NOMO-1 (cell line): ENCODE data around the gene CBL.

Source experiments
- DNase-seq, 2 experiments: peaks; one replicate each; lab custom pipeline; 2025; ENCODE audit not compliant: unreplicated experiment in 2 of 2; lab: John Stamatoyannopoulos, UW

CBL gene

GRCh38 chr11:119320776-119321524 lies 114.8 kb downstream of the CBL start:
- peak; percentile 41 for DNase-seq

- peak in 1 of 2 experiments; percentile 30 for DNase-seq
Observed at GRCh38 chr11:119322360-119322739, 116.2 kb downstream of the CBL start.

- no peak for DNase-seq
Observed at GRCh38 chr11:119322921-119323531, 116.9 kb downstream of the CBL start.

- DNase-seq, result peak; percentile 16 to 62
Observed at GRCh38 chr11:119323532-119324033, 117.4 kb downstream of the CBL start.

GRCh38 chr11:119324189-119324588 lies 118.0 kb downstream of the CBL start:
- no peak for DNase-seq

- DNase-seq, result no peak
Observed at GRCh38 chr11:119329320-119329719, 123.2 kb downstream of the CBL start.

- DNase-seq, result no peak
Observed at GRCh38 chr11:119330237-119330636, 124.1 kb downstream of the CBL start.

- no peak for DNase-seq
Observed at GRCh38 chr11:119332111-119332765, 126.1 kb downstream of the CBL start.

- DNase-seq, result peak; percentile 97 to 99
Observed at GRCh38 chr11:119334174-119334930, 128.2 kb downstream of the CBL start, which contains the start of gene RNF26. TSS of gene RNF26 (plus strand) at chr11:119334527. CDS start at chr11:119335123, 596 bp downstream.

GRCh38 chr11:119335091-119335654 lies 129.0 kb downstream of the CBL start:
- no peak for DNase-seq

- DNase-seq, result no peak
Observed at GRCh38 chr11:119335655-119336543, 129.8 kb downstream of the CBL start.

GRCh38 chr11:119336744-119337469 lies 130.8 kb downstream of the CBL start:
- no peak for DNase-seq

- no peak for DNase-seq
Observed at GRCh38 chr11:119337581-119338317, 131.6 kb downstream of the CBL start.

- peak; percentile 45 to 53 for DNase-seq
Observed at GRCh38 chr11:119338318-119338890, 132.3 kb downstream of the CBL start.

- no peak for DNase-seq
Observed at GRCh38 chr11:119338965-119339588, 132.9 kb downstream of the CBL start.

- no peak for DNase-seq
Observed at GRCh38 chr11:119339589-119340334, 133.6 kb downstream of the CBL start.
